ENCODE data around the gene DCDC2C.

The DCDC2C gene

DNA sequence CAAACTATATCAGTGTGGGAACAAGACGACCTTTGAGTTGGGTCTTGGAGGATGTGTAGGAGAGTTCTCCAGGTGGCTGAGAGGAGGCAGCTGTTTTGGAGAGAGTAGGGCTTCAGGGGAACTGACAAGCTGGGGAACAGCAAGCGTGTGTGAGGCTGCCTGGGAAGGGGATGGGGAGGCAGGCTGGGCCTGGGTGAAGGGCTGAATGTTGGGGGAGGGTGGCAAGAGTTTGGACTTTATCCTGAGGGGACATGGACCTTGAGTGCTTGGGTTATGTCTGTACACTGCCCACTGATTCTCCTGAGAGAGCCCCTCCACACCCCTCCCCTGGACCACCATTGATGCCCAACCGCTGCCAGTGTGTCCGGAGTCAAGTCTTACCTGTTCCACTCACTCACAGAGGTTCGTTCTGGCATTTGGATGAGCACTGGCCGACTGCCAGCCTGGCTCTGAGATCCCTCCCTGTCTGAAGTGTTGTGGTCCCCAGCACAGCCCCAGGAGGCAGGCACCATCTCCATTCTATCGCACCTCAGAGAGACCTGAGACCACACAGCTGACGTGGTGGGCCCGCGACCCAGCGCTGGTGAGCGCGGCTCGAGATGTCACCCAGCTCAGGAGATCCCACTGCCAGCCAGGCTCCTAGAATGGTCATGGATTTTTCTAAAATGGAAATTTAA is 59.5 kb downstream of the DCDC2C start:
- H3K4me3 ChIP-seq (ENCODE audit: low read length, poor library complexity, severe bottlenecking), result no peak overlapping the region
- no peak overlapping the region for H2AFZ ChIP-seq (ENCODE audit: low read length)
- no peak for TF ChIP-seq CTCF (conservative IDR thresholded peaks at IDR 0.05; ENCODE audit: low read length)
- no peak for TF ChIP-seq EZH2phosphoT487 (IDR thresholded peaks at IDR 0.05; ENCODE audit: borderline replicate concordance)
- H4K20me1 ChIP-seq (ENCODE audit: insufficient read depth, low read length, poor library complexity, severe bottlenecking), result no peaks in the 10 kb centered on the region
- H3K9me3 ChIP-seq (ENCODE audit: insufficient read depth, low read depth, low read length), result no peaks in the 10 kb centered on the region
- no peaks in the 10 kb centered on the region for H3F3A ChIP-seq (ENCODE audit: low read depth)
- no peaks in the 10 kb centered on the region for H3K36me3 ChIP-seq (ENCODE audit: insufficient read depth, low read length)
- H3K4me2 ChIP-seq (ENCODE audit: low read depth, low read length, poor library complexity, severe bottlenecking), result no peak overlapping the region
- H3K9ac ChIP-seq (ENCODE audit: low read depth, low read length, poor library complexity, severe bottlenecking), result no peak overlapping the region
- H3K27me3 ChIP-seq (ENCODE audit: insufficient read depth, low read length, poor library complexity, severe bottlenecking), result no peaks in the 10 kb centered on the region
- H3K79me2 ChIP-seq (ENCODE audit: insufficient read depth, low read length), result no peaks in the 10 kb centered on the region
- no peaks in the 10 kb centered on the region for H3K9me2 ChIP-seq (replicated peaks; ENCODE audit: low read depth, low read length)
- peaks cover 4% of the 10 kb centered on the region for H3K4me1 ChIP-seq (ENCODE audit: insufficient read depth, low read length, poor library complexity, severe bottlenecking)

DNA sequence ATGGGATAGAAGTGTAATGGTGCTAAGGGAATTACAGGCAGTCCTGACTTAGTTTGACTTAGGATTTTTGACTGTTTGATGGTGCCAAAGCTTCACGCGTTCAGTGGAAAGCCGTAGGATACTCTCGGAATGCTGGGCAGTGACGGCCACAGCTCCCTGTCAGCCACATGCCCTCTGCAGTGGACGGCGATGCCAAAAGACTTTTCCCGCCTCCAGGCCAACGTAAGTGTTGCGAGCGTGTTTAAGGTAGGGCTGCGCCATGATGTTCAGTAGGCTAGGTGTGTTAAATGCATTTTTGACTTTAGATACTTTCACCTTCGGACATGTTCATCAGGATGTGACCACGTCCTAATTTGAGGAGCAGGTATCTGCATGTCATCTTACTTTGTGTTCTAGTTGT is 63.4 kb downstream of the DCDC2C start:
- H3F3A ChIP-seq (ENCODE audit: low read depth), result no peaks in the 10 kb centered on the region
- TF ChIP-seq CTCF (conservative IDR thresholded peaks at IDR 0.05; ENCODE audit: low read length), result no peak
- TF ChIP-seq EZH2phosphoT487 (IDR thresholded peaks at IDR 0.05; ENCODE audit: borderline replicate concordance), result no peak

GRCh38 chr2:3768960-3769765 is 65.8 kb downstream of the DCDC2C start:
- Histone ChIP-seq H4K20me1 (ENCODE audit: insufficient read depth, low read length, poor library complexity, severe bottlenecking) (no peaks in the 10 kb centered on the region), H3K4me1 (ENCODE audit: insufficient read depth, low read length, poor library complexity, severe bottlenecking) (peaks cover 4% of the 10 kb centered on the region), H3K9me2 (replicated peaks; ENCODE audit: low read depth, low read length) (no peaks in the 10 kb centered on the region), H3K9ac (ENCODE audit: low read depth, low read length, poor library complexity, severe bottlenecking) (no peak overlapping the region), H3F3A (ENCODE audit: low read depth) (no peaks in the 10 kb centered on the region), H3K36me3 (ENCODE audit: insufficient read depth, low read length) (no peaks in the 10 kb centered on the region), H3K27me3 (ENCODE audit: insufficient read depth, low read length, poor library complexity, severe bottlenecking) (no peaks in the 10 kb centered on the region), H2AFZ (ENCODE audit: low read length) (no peak overlapping the region), H3K4me2 (ENCODE audit: low read depth, low read length, poor library complexity, severe bottlenecking) (no peak overlapping the region), H3K9me3 (ENCODE audit: insufficient read depth, low read depth, low read length) (no peaks in the 10 kb centered on the region), H3K79me2 (ENCODE audit: insufficient read depth, low read length) (no peaks in the 10 kb centered on the region), H3K4me3 (ENCODE audit: low read length, poor library complexity, severe bottlenecking) (no peak overlapping the region)
- TF ChIP-seq EZH2phosphoT487 (IDR thresholded peaks at IDR 0.05; ENCODE audit: borderline replicate concordance) (no peak), CTCF (conservative IDR thresholded peaks at IDR 0.05; ENCODE audit: low read length) (no peak)

More for the DNA sequence above, 63.4 kb downstream of the DCDC2C start:
- Histone ChIP-seq H3K9me3 (ENCODE audit: insufficient read depth, low read depth, low read length) (no peaks in the 10 kb centered on the region), H3K4me3 (ENCODE audit: low read length, poor library complexity, severe bottlenecking) (no peak overlapping the region), H3K9me2 (replicated peaks; ENCODE audit: low read depth, low read length) (no peaks in the 10 kb centered on the region), H3K4me1 (ENCODE audit: insufficient read depth, low read length, poor library complexity, severe bottlenecking) (peaks cover 4% of the 10 kb centered on the region), H3K27me3 (ENCODE audit: insufficient read depth, low read length, poor library complexity, severe bottlenecking) (no peaks in the 10 kb centered on the region), H3K9ac (ENCODE audit: low read depth, low read length, poor library complexity, severe bottlenecking) (no peak overlapping the region), H3K4me2 (ENCODE audit: low read depth, low read length, poor library complexity, severe bottlenecking) (no peak overlapping the region), H4K20me1 (ENCODE audit: insufficient read depth, low read length, poor library complexity, severe bottlenecking) (no peaks in the 10 kb centered on the region), H2AFZ (ENCODE audit: low read length) (no peak overlapping the region), H3K36me3 (ENCODE audit: insufficient read depth, low read length) (no peaks in the 10 kb centered on the region), H3K79me2 (ENCODE audit: insufficient read depth, low read length) (no peaks in the 10 kb centered on the region)
